Amygdala (tissue), 56 donors: Measurements from ENCODE around the gene RAP1GAP2.
"Not testable (repeated sequence)": the region's sequence is repeated elsewhere in the genome, so short reads cannot be mapped to it uniquely, and the experiment has no call there.

Experiments used
- DNase-seq, 56 donors: peaks; one replicate each; lab custom pipeline; 2025; lab: John Stamatoyannopoulos, UW

Gene RAP1GAP2

GRCh38 chr17:3073850-3074249 lies 277.6 kb downstream of the RAP1GAP2 start:
- not testable (repeated sequence) for DNase-seq
